Measurements from ENCODE around the gene DCBLD2.

The DCBLD2 gene

DNA sequence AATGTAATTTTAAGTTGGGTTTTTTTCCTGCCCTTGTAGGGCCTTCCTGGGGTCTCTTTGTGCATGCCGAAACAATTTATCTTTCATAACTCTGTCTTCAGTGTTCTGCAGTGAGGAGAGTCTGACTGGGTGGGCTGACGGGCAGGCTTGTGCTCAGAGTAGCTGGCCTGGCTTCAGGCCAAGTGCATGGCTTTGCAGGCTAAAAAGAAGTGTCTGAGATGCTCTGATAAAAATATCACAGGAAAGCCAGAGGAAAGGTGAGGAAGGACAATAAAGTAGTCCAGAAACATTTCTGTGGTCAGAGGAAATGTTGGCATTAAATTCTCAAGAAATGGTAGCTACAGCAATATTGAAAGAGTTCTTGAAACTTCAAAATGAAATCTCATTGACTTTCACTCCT, 112.8 kb downstream of the DCBLD2 start:
- DNase-seq, result peak; percentile 63

GRCh38 chr3:98787181-98787580, 114.3 kb downstream of the DCBLD2 start:
- DNase-seq, result no peak

DNA sequence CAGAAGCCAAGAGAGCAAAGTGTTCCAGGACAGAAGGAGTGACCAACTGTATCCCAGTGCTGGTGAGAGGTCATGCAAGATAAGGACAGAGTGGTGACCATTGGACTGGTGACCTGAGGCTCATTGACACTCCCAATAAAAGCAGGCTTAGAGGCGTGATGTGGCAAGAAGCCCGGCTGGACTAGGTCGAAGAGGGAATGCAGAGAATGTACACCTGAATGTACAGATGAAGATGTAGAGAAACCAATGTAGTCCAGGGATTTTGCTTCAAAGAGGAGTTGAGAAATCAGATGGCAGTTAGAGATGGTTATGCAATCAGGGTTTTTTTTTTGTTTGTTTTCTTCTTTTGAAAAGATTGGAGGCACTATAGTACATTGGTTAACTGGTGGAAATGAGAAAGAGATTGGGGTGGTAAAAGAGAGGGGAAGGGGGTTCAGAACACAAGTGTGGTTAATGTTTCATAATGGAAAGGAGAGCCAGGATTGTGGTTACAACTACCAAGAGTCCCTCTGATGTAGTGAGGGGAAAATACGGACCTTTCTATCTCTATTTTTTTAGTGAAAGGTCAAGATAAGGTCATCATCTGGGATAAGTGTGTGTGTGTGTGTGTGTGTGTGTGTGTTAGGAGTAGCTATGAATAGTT, 115.0 kb downstream of the DCBLD2 start:
- peak; percentile 69 for DNase-seq

GRCh38 chr3:98784666-98785600, 116.6 kb downstream of the DCBLD2 start:
- peak; percentile 51 for DNase-seq

DNA sequence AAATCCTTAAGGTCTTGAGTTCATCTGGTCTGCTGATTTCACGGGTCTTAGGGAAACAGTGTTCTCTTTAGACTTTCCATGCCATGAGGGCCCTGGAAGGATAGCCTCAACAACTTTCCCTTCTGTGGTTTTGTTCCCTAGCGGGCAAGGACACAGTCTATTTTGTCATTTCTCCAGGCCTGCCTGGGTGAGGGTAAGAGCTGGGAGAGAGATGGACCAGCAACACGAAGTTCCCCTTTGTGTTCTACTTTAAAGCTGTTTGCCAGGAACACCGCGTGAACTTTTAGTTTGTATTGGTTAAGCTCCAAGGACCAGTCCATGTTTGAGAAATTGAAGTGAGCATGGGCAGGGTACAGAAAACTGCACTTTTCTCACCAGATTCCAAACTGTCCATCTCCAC, 117.5 kb downstream of the DCBLD2 start:
- DNase-seq, result no peak

GRCh38 chr3:98782824-98783500, 118.5 kb downstream of the DCBLD2 start:
- DNase-seq, result no peak

- DNase-seq, result no peak
Measured at GRCh38 chr3:98780343-98780742, 121.2 kb downstream of the DCBLD2 start.

DNA sequence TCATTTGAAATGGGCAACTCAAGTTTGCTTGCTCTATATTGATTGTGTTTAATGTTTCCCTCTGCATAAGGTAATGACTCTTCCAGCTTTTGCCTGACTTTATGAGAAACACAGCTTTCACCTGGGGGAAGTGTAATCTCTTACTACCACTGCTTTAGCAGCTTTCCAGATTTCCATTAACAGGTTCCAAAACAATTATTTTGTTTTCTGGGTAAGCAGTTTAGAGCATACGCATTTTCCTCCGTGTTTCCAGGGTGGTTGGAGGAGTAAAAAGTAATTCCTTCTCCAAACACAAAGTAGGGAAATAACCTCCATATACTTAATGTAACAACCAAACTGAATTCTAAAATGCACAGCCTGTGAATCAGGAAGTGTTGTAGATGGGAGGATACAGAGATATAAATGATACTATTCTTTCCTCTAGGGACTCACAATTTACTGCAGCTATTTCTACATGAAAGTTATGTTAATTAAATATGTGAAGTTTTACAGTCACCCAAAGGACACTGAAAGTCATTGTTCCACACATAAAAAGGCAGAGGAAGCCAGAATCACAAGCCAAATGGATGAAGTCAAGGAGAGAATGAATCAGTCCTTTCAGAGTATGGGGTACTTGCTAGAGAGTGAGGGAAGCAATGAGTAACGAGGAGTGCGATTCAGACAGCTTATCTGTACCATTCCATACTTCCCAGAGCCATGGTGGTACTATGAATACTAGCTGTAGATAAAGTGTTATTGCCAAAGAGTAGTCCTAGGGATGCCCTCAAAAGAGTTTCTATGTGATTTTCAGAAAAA, 121.8 kb downstream of the DCBLD2 start:
- no peak for DNase-seq

GRCh38 chr3:98778852-98779413, 122.6 kb downstream of the DCBLD2 start:
- peak; percentile 44 for DNase-seq

GRCh38 chr3:98778383-98778782, 123.1 kb downstream of the DCBLD2 start:
- peak; percentile 12 for DNase-seq

DNA sequence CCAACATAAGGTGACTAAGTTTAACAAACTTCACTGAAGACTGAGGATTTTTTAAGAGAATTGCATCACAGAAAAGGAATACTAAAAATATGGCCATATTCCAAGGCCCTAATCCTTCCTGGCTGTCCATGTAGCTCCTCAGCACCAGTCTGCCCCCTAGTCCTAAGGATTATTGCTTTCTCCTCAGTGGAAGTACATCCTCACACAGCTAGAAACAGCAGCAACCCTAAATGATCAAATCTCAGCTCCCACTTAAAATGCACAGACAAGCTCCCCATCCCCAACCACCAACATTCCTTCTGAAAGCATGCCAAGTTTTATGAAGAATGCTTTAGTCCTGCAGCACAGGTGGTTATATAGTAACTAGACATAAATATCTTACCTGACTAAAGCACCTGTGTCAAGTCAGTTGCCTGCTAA, 123.7 kb downstream of the DCBLD2 start:
- no peak for DNase-seq

- DNase-seq, result no peak
Measured at GRCh38 chr3:98777286-98777685, 124.2 kb downstream of the DCBLD2 start.

- DNase-seq, result no peak
Measured at GRCh38 chr3:98776140-98776493, 125.4 kb downstream of the DCBLD2 start.

DNA sequence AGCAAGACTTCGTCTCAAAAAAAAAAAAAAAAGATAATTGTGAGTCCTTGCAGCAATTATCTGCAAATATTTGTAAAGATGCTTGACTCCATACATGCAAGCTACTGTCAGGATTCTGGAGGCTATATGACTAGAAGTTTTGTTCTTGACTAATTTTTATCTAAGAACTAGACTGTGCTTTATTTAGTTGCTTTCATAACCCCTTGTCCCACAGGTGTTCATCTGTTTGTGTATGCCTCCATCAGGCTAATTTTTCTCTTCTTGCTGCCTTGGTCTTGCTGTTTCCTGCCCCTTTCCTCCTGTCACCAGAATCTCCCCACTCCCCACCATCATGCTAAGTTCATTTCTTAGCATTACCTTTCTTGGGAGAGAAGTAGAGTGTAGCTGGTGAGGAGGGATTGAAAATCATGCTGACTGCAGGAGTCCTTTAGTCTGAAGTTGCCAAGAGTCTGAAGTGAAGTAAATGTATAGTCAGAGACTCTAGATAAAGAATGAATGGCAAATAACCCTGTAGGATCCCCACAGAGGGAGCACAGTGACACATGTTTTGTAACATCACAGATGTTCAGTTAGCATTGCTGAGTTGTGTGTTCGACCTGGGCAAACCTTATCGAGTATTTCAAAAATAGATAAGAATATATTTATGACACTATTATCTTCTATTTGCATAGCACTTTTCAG, 125.9 kb downstream of the DCBLD2 start:
- DNase-seq, result no peak

GRCh38 chr3:98772022-98772421, 129.5 kb downstream of the DCBLD2 start:
- DNase-seq, result no peak

DNA sequence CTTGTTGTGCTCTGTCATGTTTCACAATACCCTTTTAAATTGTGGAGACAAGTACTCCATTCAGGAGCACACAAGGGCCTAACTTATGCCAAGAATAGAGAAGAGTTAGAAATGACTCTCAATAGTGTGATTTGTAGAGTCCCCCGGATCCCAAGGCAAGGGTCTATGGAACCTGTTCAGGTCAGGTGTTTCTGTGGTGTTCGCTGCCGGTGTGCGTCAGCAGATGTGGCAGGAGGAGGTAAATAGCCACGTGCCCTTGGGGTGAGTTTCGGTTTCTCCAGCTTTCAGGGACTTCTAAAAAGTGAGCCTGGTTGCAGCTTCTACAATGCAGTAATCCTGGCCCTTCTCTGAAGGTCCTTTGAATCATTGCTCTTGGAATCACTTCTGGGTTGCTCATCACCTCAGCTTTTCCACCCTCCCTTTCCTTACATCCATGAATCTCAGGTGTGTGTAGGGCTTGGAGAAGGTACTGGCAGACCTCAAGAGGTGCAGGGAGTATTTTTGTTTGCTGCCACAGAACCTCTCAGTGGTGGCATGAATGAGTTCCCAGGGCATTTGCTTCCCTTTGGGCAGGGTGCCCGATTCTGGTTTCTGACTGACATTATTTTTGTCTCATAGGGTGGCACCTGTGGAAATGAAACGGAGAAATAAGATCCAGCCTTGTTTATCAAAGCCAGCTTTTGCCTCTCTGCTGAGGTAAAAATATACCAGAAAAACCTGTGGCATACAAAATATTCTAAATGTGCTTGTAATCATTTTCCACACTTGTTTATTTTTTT, 131.0 kb downstream of the DCBLD2 start:
- DNase-seq, result no peak

DNA sequence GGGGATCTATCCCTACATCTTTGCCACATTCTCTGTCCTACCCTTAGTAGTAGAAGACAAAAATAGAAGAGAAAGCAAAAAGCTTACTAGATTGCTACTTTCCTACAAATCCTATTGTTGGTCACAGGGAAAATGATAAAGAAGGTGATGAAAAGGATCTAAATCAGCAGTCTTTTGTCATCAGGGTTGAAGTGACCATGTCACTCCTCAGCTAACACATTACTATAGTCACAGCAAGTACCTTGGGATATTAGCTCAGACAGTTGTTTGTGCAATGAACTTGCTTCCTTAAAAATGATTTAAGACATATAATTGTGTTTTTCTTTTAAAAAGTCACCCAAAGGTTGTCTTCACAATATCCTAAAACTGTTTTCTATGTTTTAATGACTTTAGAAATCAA, 132.0 kb downstream of the DCBLD2 start:
- DNase-seq, result no peak

- DNase-seq, result no peak
Measured at GRCh38 chr3:98768961-98769360, 132.5 kb downstream of the DCBLD2 start.

DNA sequence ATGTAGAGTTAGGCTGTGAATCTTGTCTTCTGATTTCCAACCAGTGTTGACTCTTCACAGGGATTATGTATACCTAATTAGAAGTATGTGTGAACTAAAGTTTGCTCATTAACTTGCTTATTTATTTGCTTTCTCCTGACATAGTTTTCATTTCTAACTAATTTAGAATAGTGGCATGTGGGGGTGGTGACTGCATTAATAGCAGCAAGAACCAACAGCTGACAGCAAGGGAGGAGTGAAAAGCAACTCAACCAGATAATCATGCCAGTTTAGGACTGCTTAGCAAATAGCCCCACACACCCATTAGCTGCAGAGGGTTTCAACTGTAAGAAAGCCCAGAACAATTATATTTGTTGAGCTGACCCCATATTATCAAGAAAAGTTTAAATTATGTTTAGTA, 134.6 kb downstream of the DCBLD2 start:
- DNase-seq, result no peak

DNA sequence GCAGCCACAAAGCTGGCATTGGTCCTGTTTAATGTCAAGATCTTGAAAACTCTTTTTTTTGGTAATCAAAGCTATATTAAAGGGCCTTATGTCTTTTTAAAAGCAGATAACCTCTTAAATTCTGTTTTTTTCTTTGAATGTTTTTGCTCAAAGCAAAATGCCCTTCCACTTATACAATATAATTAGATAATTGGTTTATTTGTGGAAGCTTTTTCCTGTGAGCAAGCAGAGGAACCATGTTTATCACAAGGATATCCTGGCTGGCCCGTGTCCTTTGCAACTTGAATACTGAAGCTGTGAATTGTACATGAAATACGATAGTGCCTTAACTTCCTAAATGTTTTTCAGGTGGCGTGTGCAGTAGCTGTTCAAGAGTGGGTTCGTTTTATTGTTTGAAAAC, 135.8 kb downstream of the DCBLD2 start:
- no peak for DNase-seq

DNA sequence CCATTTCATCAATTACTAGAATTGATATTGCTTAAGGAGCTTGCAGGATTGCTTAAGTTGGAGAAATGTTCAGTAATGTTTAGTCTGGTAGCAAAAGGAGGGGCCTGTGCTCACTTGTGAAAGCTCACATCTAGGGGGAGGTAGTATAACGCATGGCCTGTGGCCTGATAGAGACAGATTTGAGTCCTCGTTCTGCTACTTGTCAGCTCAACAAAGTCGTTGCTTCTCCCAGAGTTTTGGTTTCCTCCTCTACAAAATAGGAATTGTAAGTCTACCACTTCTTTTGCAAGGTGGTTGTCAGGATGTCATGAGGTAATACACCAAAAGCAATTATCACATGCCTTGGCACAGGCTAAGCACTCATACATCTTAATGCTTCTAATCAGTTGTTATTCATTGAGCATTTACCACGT, 137.0 kb downstream of the DCBLD2 start:
- DNase-seq, result peak; percentile 68
